ENCODE results near the gene C10orf95. TPM values are rescaled to one million over a fixed set of nuclear protein-coding genes. Genes with fewer than 3 reads are reported as not detected.

C10orf95 gene
- polyA plus RNA-seq, 1 of the 3 experiments (the other 2 are of a cell fraction): 0.07 TPM

- no peaks in the 10 kb centered on the region for H3K36me3 ChIP-seq (replicated peaks in 1 of 2; ENCODE audit: control insufficient read depth in 1 of 2, insufficient read depth in 2 of 2, low read length in 1 of 2)
- no peaks in the 10 kb centered on the region for H3K9me3 ChIP-seq
- WGBS (ENCODE audit: low lambda C conversion rate): 60% methylated on average over 1 of the region's 9 CpGs
- no peak overlapping the region for H2AFZ ChIP-seq (ENCODE audit: low read depth)
- H3K27ac ChIP-seq (ENCODE audit: low read depth in 2 of 2, low read length in 1 of 2): no peak overlapping the region
- no peak for DNase-seq
- POLR2A ChIA-PET: no interaction called here
- H3K9ac ChIP-seq: no peak overlapping the region
- peaks cover 0 to 28% of the 10 kb centered on the region in 2 experiments; a peak in 2 of 4 replicates for H3K4me1 ChIP-seq (ENCODE audit: control insufficient read depth in 1 of 2, insufficient read depth in 2 of 2, low read depth in 1 of 2, low read length in 1 of 2)
- no peaks in the 10 kb centered on the region for H3K27me3 ChIP-seq (ENCODE audit: insufficient read depth)
- no peaks in the 10 kb centered on the region for H3K9me2 ChIP-seq
- CTCF ChIA-PET: interaction anchor here (1.3 to 18.3 kb wide), 2 partner anchors 16 to 247 kb away, joined by 3 to 359 read pairs; partner anchors contain the start of gene NFKB2
- H4K20me1 ChIP-seq (ENCODE audit: insufficient read depth): no peaks in the 10 kb centered on the region
- H3F3A ChIP-seq (replicated peaks; ENCODE audit: insufficient read depth): peaks cover 12% of the 10 kb centered on the region
- no peak overlapping the region for H3K4me3 ChIP-seq (ENCODE audit: low read depth in 2 of 2, low read length in 1 of 2)
- TF ChIP-seq, protein P1, sequence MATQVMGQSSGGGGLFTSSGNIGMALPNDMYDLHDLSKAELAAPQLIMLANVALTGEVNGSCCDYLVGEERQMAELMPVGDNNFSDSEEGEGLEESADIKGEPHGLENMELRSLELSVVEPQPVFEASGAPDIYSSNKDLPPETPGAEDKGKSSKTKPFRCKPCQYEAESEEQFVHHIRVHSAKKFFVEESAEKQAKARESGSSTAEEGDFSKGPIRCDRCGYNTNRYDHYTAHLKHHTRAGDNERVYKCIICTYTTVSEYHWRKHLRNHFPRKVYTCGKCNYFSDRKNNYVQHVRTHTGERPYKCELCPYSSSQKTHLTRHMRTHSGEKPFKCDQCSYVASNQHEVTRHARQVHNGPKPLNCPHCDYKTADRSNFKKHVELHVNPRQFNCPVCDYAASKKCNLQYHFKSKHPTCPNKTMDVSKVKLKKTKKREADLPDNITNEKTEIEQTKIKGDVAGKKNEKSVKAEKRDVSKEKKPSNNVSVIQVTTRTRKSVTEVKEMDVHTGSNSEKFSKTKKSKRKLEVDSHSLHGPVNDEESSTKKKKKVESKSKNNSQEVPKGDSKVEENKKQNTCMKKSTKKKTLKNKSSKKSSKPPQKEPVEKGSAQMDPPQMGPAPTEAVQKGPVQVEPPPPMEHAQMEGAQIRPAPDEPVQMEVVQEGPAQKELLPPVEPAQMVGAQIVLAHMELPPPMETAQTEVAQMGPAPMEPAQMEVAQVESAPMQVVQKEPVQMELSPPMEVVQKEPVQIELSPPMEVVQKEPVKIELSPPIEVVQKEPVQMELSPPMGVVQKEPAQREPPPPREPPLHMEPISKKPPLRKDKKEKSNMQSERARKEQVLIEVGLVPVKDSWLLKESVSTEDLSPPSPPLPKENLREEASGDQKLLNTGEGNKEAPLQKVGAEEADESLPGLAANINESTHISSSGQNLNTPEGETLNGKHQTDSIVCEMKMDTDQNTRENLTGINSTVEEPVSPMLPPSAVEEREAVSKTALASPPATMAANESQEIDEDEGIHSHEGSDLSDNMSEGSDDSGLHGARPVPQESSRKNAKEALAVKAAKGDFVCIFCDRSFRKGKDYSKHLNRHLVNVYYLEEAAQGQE (IDR thresholded peaks at IDR 0.05; ENCODE audit: low read depth, low read length): no peak
- TF ChIP-seq SIN3A (IDR thresholded peaks at IDR 0.05; ENCODE audit: borderline replicate concordance, low read depth, low read length) (no peak), ZBTB33 (IDR thresholded peaks at IDR 0.05; ENCODE audit: borderline replicate concordance, low read depth) (no peak), FOXJ3 (CRISPR knock-in tag; IDR thresholded peaks at IDR 0.05) (no peak)
- H3K4me2 ChIP-seq: no peak overlapping the region
- no peaks in the 10 kb centered on the region for H3K79me2 ChIP-seq (ENCODE audit: insufficient read depth)
Measured at GRCh38 chr10:102416283-102416682, 35.1 kb downstream of the C10orf95 start.

DNA sequence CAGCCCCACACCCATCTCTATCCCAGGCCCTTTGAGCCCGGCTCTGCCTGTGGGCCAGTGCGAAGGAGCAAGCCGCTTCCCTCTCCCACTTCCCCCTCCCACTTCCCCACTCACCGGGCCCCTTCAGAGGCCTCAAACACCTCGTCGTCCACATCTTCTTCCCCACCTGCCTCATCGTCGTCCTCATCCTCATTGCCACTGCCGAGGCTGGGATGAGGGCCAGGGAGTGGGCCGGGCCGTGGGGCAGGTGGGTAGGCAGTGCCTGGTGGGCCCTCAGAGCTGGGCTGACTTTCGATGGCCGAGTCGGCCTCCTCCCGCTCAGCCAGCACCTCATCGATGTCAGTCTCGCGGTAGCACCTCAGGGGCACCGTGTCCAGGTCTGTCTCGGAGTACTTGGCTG is 36.6 kb downstream of the C10orf95 start:
- Histone ChIP-seq H3K4me3 (ENCODE audit: low read depth in 2 of 2, low read length in 1 of 2) (no peak overlapping the region), H3K27me3 (ENCODE audit: insufficient read depth) (no peaks in the 10 kb centered on the region), H4K20me1 (ENCODE audit: insufficient read depth) (no peaks in the 10 kb centered on the region), H3K79me2 (ENCODE audit: insufficient read depth) (no peaks in the 10 kb centered on the region), H3K9me3 (no peaks in the 10 kb centered on the region), H3K27ac (ENCODE audit: low read depth in 2 of 2, low read length in 1 of 2) (no peak overlapping the region), H3K4me1 (ENCODE audit: control insufficient read depth in 1 of 2, insufficient read depth in 2 of 2, low read depth in 1 of 2, low read length in 1 of 2) (peaks cover 0 to 27% of the 10 kb centered on the region in 2 experiments; a peak in 2 of 4 replicates), H3K9me2 (no peaks in the 10 kb centered on the region), H3F3A (replicated peaks; ENCODE audit: insufficient read depth) (peaks cover under 1% of the 10 kb centered on the region), H3K4me2 (no peak overlapping the region), H3K36me3 (replicated peaks in 1 of 2; ENCODE audit: control insufficient read depth in 1 of 2, insufficient read depth in 2 of 2, low read length in 1 of 2) (no peaks in the 10 kb centered on the region), H3K9ac (no peak overlapping the region), H2AFZ (ENCODE audit: low read depth) (no peak overlapping the region)
- ChIA-PET POLR2A (no interaction called here), CTCF (interaction anchor here (0.7 to 18.3 kb wide), 4 partner anchors 9 to 246 kb away, joined by 3 to 359 read pairs (median 3); partner anchors contain the start of gene NFKB2)
- TF ChIP-seq, protein P2, sequence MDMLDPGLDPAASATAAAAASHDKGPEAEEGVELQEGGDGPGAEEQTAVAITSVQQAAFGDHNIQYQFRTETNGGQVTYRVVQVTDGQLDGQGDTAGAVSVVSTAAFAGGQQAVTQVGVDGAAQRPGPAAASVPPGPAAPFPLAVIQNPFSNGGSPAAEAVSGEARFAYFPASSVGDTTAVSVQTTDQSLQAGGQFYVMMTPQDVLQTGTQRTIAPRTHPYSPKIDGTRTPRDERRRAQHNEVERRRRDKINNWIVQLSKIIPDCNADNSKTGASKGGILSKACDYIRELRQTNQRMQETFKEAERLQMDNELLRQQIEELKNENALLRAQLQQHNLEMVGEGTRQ (IDR thresholded peaks at IDR 0.05; ENCODE audit: borderline replicate concordance, low read depth, low read length): no peak
- TF ChIP-seq CTCF (IDR thresholded peaks at IDR 0.05) (no peak), FOSL2 (IDR thresholded peaks at IDR 0.05; ENCODE audit: borderline replicate concordance, low read depth) (no peak), TAF1 (IDR thresholded peaks at IDR 0.05; ENCODE audit: borderline replicate concordance, low read depth, low read length) (no peak), YY1 (IDR thresholded peaks at IDR 0.05; ENCODE audit: low read depth) (no peak), POLR2AphosphoS5 (IDR thresholded peaks at IDR 0.05; ENCODE audit: low read depth, low read length) (no peak), EP300 (IDR thresholded peaks at IDR 0.05; ENCODE audit: borderline replicate concordance in 1 of 2, low read depth in 1 of 2, low read length in 1 of 2) (no peak), MAX (IDR thresholded peaks at IDR 0.05; ENCODE audit: low read depth) (no peak), SIN3A (IDR thresholded peaks at IDR 0.05; ENCODE audit: borderline replicate concordance, low read depth, low read length) (no peak), ZBTB33 (IDR thresholded peaks at IDR 0.05; ENCODE audit: borderline replicate concordance, low read depth) (no peak), FOXM1 (IDR thresholded peaks at IDR 0.05; ENCODE audit: low read depth) (no peak), MXI1 (IDR thresholded peaks at IDR 0.05; ENCODE audit: low read depth, low read length) (no peak), ELF1 (IDR thresholded peaks at IDR 0.05) (no peak)
- no peak for DNase-seq
- WGBS (ENCODE audit: low lambda C conversion rate): 64% methylated on average over 14 of the region's 20 CpGs

All from SK-N-SH (cell line).